BE2C (cell line): Measurements from ENCODE around the gene HENMT1.

ENCODE experiments used
- DNase-seq: peaks from one replicate; pipeline ENCODE4 v3.0.0-alpha.2; 2020
- H3K27me3 ChIP-seq: fragments of 250-450 bp; sonication (Bioruptor Pico); 2 replicates; pipeline ENCODE4 v1.5.1; 2020; ENCODE audit warnings: mild to moderate bottlenecking
- H3K36me3 ChIP-seq: fragments of 250-450 bp; sonication (Bioruptor Pico); 2 replicates; pipeline ENCODE4 v1.5.1; 2020; ENCODE audit warnings: mild to moderate bottlenecking
- H3K4me1 ChIP-seq: fragments of 250-450 bp; sonication (Bioruptor Pico); 2 replicates; pipeline ENCODE4 v1.5.1; 2020
- H3K4me3 ChIP-seq: 2 replicates; pipeline ENCODE4 v1.5.1; 2011; ENCODE audit warnings: low read depth, low read length
- H3K9me3 ChIP-seq: fragments of 250-450 bp; sonication (Bioruptor Pico); 2 replicates; pipeline ENCODE4 v1.5.1; 2020
- CTCF ChIP-seq: IDR thresholded peaks from 2 replicates; pipeline ENCODE4 v1.5.1; 2012; ENCODE audit warnings: mild to moderate bottlenecking, low read depth, low read length

HENMT1 gene

GRCh38 chr1:108617724-108618056, 43.2 kb downstream of the HENMT1 start:
- H3K4me1 ChIP-seq = no peaks in the 10 kb centered on the region
- H3K9me3 ChIP-seq = no peaks in the 10 kb centered on the region
- H3K4me3 ChIP-seq = no peak overlapping the region
- no peak for TF ChIP-seq CTCF
- DNase-seq = no peak
- no peaks in the 10 kb centered on the region for H3K36me3 ChIP-seq
- H3K27me3 ChIP-seq = no peaks in the 10 kb centered on the region

- no peak for DNase-seq
Observed at GRCh38 chr1:108617008-108617723, 43.7 kb downstream of the HENMT1 start.

GRCh38 chr1:108615544-108615943, 45.3 kb downstream of the HENMT1 start:
- Histone ChIP-seq H3K27me3 (no peaks in the 10 kb centered on the region), H3K9me3 (no peaks in the 10 kb centered on the region), H3K36me3 (no peaks in the 10 kb centered on the region), H3K4me3 (no peak overlapping the region), H3K4me1 (no peaks in the 10 kb centered on the region)
- no peak for DNase-seq
- TF ChIP-seq CTCF = no peak

More at GRCh38 chr1:108617008-108617723, 43.7 kb downstream of the HENMT1 start:
- no peaks in the 10 kb centered on the region for H3K4me1 ChIP-seq
- H3K4me3 ChIP-seq = no peak overlapping the region
- no peaks in the 10 kb centered on the region for H3K36me3 ChIP-seq
- no peaks in the 10 kb centered on the region for H3K27me3 ChIP-seq
- no peak for TF ChIP-seq CTCF
- no peaks in the 10 kb centered on the region for H3K9me3 ChIP-seq

GRCh38 chr1:108612496-108612895, 48.4 kb downstream of the HENMT1 start:
- no peaks in the 10 kb centered on the region for H3K36me3 ChIP-seq
- no peaks in the 10 kb centered on the region for H3K27me3 ChIP-seq
- DNase-seq = no peak
- no peaks in the 10 kb centered on the region for H3K9me3 ChIP-seq
- no peak for TF ChIP-seq CTCF
- H3K4me1 ChIP-seq = no peaks in the 10 kb centered on the region
- no peak overlapping the region for H3K4me3 ChIP-seq

- no peak for DNase-seq
- no peaks in the 10 kb centered on the region for H3K4me1 ChIP-seq
- no peak for TF ChIP-seq CTCF
- H3K36me3 ChIP-seq = no peaks in the 10 kb centered on the region
- H3K27me3 ChIP-seq = no peaks in the 10 kb centered on the region
- H3K4me3 ChIP-seq = no peak overlapping the region
- H3K9me3 ChIP-seq = no peaks in the 10 kb centered on the region
Observed at GRCh38 chr1:108611984-108612383, 48.9 kb downstream of the HENMT1 start.

GRCh38 chr1:108610073-108610472, 50.8 kb downstream of the HENMT1 start:
- H3K4me3 ChIP-seq = no peak overlapping the region
- no peaks in the 10 kb centered on the region for H3K27me3 ChIP-seq
- no peak for DNase-seq
- H3K9me3 ChIP-seq = no peaks in the 10 kb centered on the region
- TF ChIP-seq CTCF = no peak
- H3K4me1 ChIP-seq = no peaks in the 10 kb centered on the region
- H3K36me3 ChIP-seq = no peaks in the 10 kb centered on the region
